Endothelial cell of umbilical vein (primary cell): ENCODE data around the gene FAM20A. TPM values are rescaled to one million over a fixed set of nuclear protein-coding genes. Genes with fewer than 3 reads are reported as not detected.

Experiments used
- BruUV-seq: library from RNA; stranded (reverse); fragments of 400-500 nt; replicated peaks from 2 replicates; lab custom pipeline; 2021; lab: Mats Ljungman, UMichigan
- CTCF ChIA-PET: fragments of 300-600, 350-600 bp; sonication (Branson Sonifier 250); formaldehyde crosslinking; loops from one replicate; lab custom pipeline; 2021; ENCODE audit warnings: antibody characterized with exemption, inconsistent platforms; lab: Charles Lee
- POLR2A ChIA-PET: fragments of 300-600, 350-600 bp; sonication (Branson Sonifier 250); formaldehyde crosslinking; loops from one replicate; lab custom pipeline; 2021; ENCODE audit warnings: antibody characterized with exemption, inconsistent platforms; lab: Charles Lee
- DNase-seq: peaks from one replicate; pipeline ENCODE4 v3.0.0-alpha.2; 2011; ENCODE audit warnings: low read depth, low spot score
- FAIRE-seq: peaks from 2 replicates; lab custom pipeline; 2011; peaks lifted over from hg19 to GRCh38; lab: Jason Lieb, UNC
- H2AFZ ChIP-seq: 2 replicates; pipeline ENCODE4 v1.6.0; 2012; ENCODE audit warnings: low read depth, low read length, control low read depth, inconsistent platforms
- H3K27ac ChIP-seq: 2 replicates; pipeline ENCODE4 v1.5.1; 2011; ENCODE audit warnings: low read depth, mild to moderate bottlenecking, control low read depth, low read length, moderate library complexity; ENCODE audit not compliant: insufficient read depth
- H3K27me3 ChIP-seq, 2 experiments: 2 replicates each; pipeline versions ENCODE4 v1.6.0 to v1.6.1; 2011; ENCODE audit warnings: low read length in 2 of 2, mixed read lengths in 1 of 2; ENCODE audit not compliant: control insufficient read depth in 2 of 2, insufficient read depth in 2 of 2
- H3K36me3 ChIP-seq, 2 experiments: 2 replicates in 1 of 2; 3 replicates in 1 of 2; pipeline ENCODE4 v1.5.1; 2011; ENCODE audit warnings: low read length in 2 of 2, mild to moderate bottlenecking in 1 of 2, moderate library complexity in 1 of 2; ENCODE audit not compliant: control insufficient read depth in 2 of 2, insufficient read depth in 2 of 2; ENCODE audit errors: extremely low read depth in 1 of 2
- H3K4me1 ChIP-seq: 3 replicates; pipeline ENCODE4 v1.5.1; 2011; ENCODE audit warnings: mild to moderate bottlenecking, low read length; ENCODE audit not compliant: control insufficient read depth, insufficient read depth; ENCODE audit errors: extremely low read depth
- H3K4me2 ChIP-seq: 2 replicates; pipeline ENCODE4 v1.6.1; 2011; ENCODE audit warnings: low read length, control low read depth, mixed read lengths; ENCODE audit not compliant: insufficient read depth
- H3K4me3 ChIP-seq, 3 experiments: fragments of 200-600 bp in 1 of 3; sonication (generic), shearing (Covaris generic) in 1 of 3; replicated peaks in 1 of 3; 2 replicates each; pipeline ENCODE4 v1.5.1; 2011 to 2016; ENCODE audit warnings: control low read depth in 3 of 3, low read length in 3 of 3, mild to moderate bottlenecking in 2 of 3, inconsistent platforms in 1 of 3, low read depth in 1 of 3, moderate library complexity in 1 of 3; ENCODE audit not compliant: insufficient read depth in 1 of 3
- H3K79me2 ChIP-seq: 2 replicates; pipeline ENCODE4 v1.6.0; 2012; ENCODE audit warnings: low read length, inconsistent platforms; ENCODE audit not compliant: control insufficient read depth, insufficient read depth
- H3K9ac ChIP-seq: replicated peaks from 2 replicates; pipeline ENCODE3; 2011; ENCODE audit warnings: low read length, control low read depth; ENCODE audit not compliant: insufficient read depth; ENCODE audit errors: extremely low read depth
- H3K9me1 ChIP-seq: replicated peaks from 3 replicates; pipeline ENCODE4 v1.6.0; 2011; ENCODE audit warnings: mild to moderate bottlenecking, low read length; ENCODE audit not compliant: control insufficient read depth, insufficient read depth; ENCODE audit errors: extremely low read depth
- H3K9me3 ChIP-seq: replicated peaks from 2 replicates; pipeline ENCODE4 v1.5.1; 2012; ENCODE audit warnings: low read length, inconsistent platforms; ENCODE audit not compliant: control insufficient read depth, insufficient read depth
- H4K20me1 ChIP-seq: replicated peaks from 2 replicates; pipeline ENCODE3; 2011; ENCODE audit warnings: mild to moderate bottlenecking, low read length; ENCODE audit not compliant: control insufficient read depth, insufficient read depth; ENCODE audit errors: extremely low read depth
- EZH2 ChIP-seq: IDR thresholded peaks from 2 replicates; pipeline ENCODE4 v1.6.1; 2012; ENCODE audit warnings: borderline replicate concordance, low read depth, mild to moderate bottlenecking, moderate library complexity, low read length, inconsistent platforms; ENCODE audit not compliant: severe bottlenecking
- FOS ChIP-seq: IDR thresholded peaks from 2 replicates; pipeline ENCODE4 v1.6.1; 2011; ENCODE audit warnings: mild to moderate bottlenecking, low read length, moderate library complexity, borderline replicate concordance; ENCODE audit not compliant: insufficient read depth
- GATA2 ChIP-seq: IDR thresholded peaks from 2 replicates; pipeline ENCODE4 v1.7.0; 2011; ENCODE audit warnings: low read depth, mild to moderate bottlenecking, moderate library complexity, mixed read lengths, low read length; ENCODE audit not compliant: insufficient read length, insufficient read depth
- JUN ChIP-seq: IDR thresholded peaks from 2 replicates; pipeline ENCODE4 v1.6.1; 2011; ENCODE audit warnings: borderline replicate concordance, low read depth; ENCODE audit not compliant: insufficient read length, insufficient read depth
- MYC ChIP-seq: IDR thresholded peaks from one replicate; pipeline ENCODE4 v1.6.1; 2011; ENCODE audit warnings: mild to moderate bottlenecking, low read depth, low read length
- POLR2A ChIP-seq: IDR thresholded peaks from 2 replicates; pipeline ENCODE4 v1.6.1; 2012; ENCODE audit warnings: low read depth, mild to moderate bottlenecking, control low read depth, low read length
- POLR2AphosphoS5 ChIP-seq: IDR thresholded peaks from 2 replicates; pipeline ENCODE4 v1.6.1; 2012; ENCODE audit warnings: low read depth, mild to moderate bottlenecking, control low read depth, low read length, moderate library complexity; ENCODE audit not compliant: insufficient read depth
- dilution Hi-C: fragments of 300-500 bp; cut with MboI; formaldehyde crosslinking; loops from one replicate; pipeline ENCODE4 v1.15.0; 2019; ENCODE audit warnings: low sequenced_read_pairs; ENCODE audit not compliant: extremely low pct_ligation_motif_present
- intact Hi-C: fragments of 100-400 bp; cut with micrococcal nuclease; formaldehyde crosslinking; loops from one replicate; pipeline ENCODE4 v1.10.0; 2022
- polyA plus RNA-seq, 4 experiments: library from polyadenylated mRNA; depleted of rRNA in 3 of 4; stranded (reverse) in 3 of 4; unstranded in 1 of 4; fragments of >200 nt; gene quantifications; 2 replicates each; pipeline versions ENCODE4 v1.2.1 to v1.2.3, GENCODE V29; 2011 to 2012; ENCODE audit warnings: missing spikeins in 1 of 4
- total RNA-seq: library from RNA; stranded (reverse); gene quantifications from 2 replicates; pipeline ENCODE4 v1.2.3, GENCODE V29; 2021
- TF ChIP-seq, protein P1 (sequence below): IDR thresholded peaks from 2 replicates; pipeline ENCODE4 v1.6.1; 2011; ENCODE audit not compliant: insufficient read depth, insufficient read length
- TF ChIP-seq, protein P2 (sequence below), 2 donors: IDR thresholded peaks; 1 replicate in 1 of 2; 2 replicates in 1 of 2; pipeline ENCODE4 v1.5.1; 2011; ENCODE audit warnings: low read length in 2 of 2, mild to moderate bottlenecking in 2 of 2, moderate library complexity in 2 of 2, control low read depth in 1 of 2, inconsistent platforms in 1 of 2, low read depth in 1 of 2; ENCODE audit not compliant: insufficient read depth in 1 of 2; ENCODE audit errors: extremely low read depth in 1 of 2

Gene FAM20A
- total and polyA plus RNA-seq, 2 donors (not counting 3 experiments of a cell fraction or from before 2014, with no cell fraction given): not detected

DNA sequence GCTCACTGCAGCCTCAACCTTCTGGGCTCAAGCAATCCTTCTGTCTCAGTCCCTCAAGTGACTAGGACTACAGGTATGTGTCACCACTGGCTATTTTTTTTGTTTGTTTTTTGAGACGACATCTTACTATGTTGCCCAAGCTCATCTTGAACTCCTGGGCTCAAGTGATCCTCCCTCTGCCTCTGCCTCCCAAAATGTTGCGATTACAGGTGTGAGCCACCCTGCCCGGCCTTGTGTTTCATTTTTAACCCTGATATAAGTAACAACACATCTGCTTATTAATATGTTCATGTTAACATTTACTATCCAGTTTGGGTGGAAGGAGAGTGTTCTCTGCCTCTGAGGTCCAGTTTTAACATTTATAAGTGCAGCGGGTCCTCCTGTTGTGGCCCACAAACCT lies 3.1 kb downstream of the FAM20A start:
- dilution Hi-C loops (no loop called here), intact Hi-C loops (no loop called here)
- TF ChIP-seq EZH2: no peak
- TF ChIP-seq JUN: no peak
- no peak for TF ChIP-seq GATA2
- TF ChIP-seq, protein P1, sequence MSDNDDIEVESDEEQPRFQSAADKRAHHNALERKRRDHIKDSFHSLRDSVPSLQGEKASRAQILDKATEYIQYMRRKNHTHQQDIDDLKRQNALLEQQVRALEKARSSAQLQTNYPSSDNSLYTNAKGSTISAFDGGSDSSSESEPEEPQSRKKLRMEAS: no peak
- TF ChIP-seq, protein P2, sequence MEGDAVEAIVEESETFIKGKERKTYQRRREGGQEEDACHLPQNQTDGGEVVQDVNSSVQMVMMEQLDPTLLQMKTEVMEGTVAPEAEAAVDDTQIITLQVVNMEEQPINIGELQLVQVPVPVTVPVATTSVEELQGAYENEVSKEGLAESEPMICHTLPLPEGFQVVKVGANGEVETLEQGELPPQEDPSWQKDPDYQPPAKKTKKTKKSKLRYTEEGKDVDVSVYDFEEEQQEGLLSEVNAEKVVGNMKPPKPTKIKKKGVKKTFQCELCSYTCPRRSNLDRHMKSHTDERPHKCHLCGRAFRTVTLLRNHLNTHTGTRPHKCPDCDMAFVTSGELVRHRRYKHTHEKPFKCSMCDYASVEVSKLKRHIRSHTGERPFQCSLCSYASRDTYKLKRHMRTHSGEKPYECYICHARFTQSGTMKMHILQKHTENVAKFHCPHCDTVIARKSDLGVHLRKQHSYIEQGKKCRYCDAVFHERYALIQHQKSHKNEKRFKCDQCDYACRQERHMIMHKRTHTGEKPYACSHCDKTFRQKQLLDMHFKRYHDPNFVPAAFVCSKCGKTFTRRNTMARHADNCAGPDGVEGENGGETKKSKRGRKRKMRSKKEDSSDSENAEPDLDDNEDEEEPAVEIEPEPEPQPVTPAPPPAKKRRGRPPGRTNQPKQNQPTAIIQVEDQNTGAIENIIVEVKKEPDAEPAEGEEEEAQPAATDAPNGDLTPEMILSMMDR (IDR thresholded peaks at IDR 0.05; ENCODE audit: extremely low read depth in 1 of 2, insufficient read depth in 1 of 2, low read depth in 1 of 2, low read length in 2 of 2): no peak
- TF ChIP-seq POLR2AphosphoS5: no peak
- no peak for TF ChIP-seq MYC
- TF ChIP-seq POLR2A: no peak
- TF ChIP-seq FOS: no peak
- Histone ChIP-seq H3K4me3 (no peak overlapping the region), H3K27ac (no peak overlapping the region), H3K27me3 (peaks cover 38 to 50% of the 10 kb centered on the region in 2 experiments), H4K20me1 (no peaks in the 10 kb centered on the region), H3K36me3 (no peaks in the 10 kb centered on the region), H2AFZ (no peak overlapping the region), H3K4me1 (peaks cover 3% of the 10 kb centered on the region), H3K9me1 (no peaks in the 10 kb centered on the region), H3K4me2 (no peak overlapping the region), H3K79me2 (no peaks in the 10 kb centered on the region), H3K9ac (no peak overlapping the region), H3K9me3 (no peaks in the 10 kb centered on the region)
- FAIRE-seq (no peak), DNase-seq (no peak)
- ChIA-PET POLR2A (no interaction called here), CTCF (no interaction called here)
- BruUV-seq: no TSS peak
